Inferior parietal cortex (tissue), 1 donor: Measurements from ENCODE around the gene ANKRD40.
"Not testable (repeated sequence)": the region's sequence is repeated elsewhere in the genome, so short reads cannot be mapped to it uniquely, and the experiment has no call there.

Source experiments
- DNase-seq: peaks from one replicate; pipeline ENCODE4 v3.0.0-alpha.2; 2016; ENCODE audit errors: extremely low spot score

The ANKRD40 gene

GRCh38 chr17:50707289-50708049, at the start of gene ANKRD40:
TSS of gene ANKRD40 (minus strand) at chr17:50707914. CDS start at chr17:50707654, 260 bp downstream.
- DNase-seq: peak; percentile 93

- no peak for DNase-seq
Measured at GRCh38 chr17:50754521-50754920, 46.8 kb upstream of the ANKRD40 start.

- no peak for DNase-seq
Measured at GRCh38 chr17:50749245-50749644, 41.5 kb upstream of the ANKRD40 start.

GRCh38 chr17:50745631-50746030, 37.9 kb upstream of the ANKRD40 start:
- no peak for DNase-seq

GRCh38 chr17:50739098-50739497, 31.4 kb upstream of the ANKRD40 start:
- DNase-seq: no peak

GRCh38 chr17:50737118-50737698, 29.5 kb upstream of the ANKRD40 start:
- DNase-seq: no peak

- no peak for DNase-seq
Measured at GRCh38 chr17:50735287-50735686, 27.6 kb upstream of the ANKRD40 start.

- no peak for DNase-seq
Measured at GRCh38 chr17:50731575-50732460, 24.1 kb upstream of the ANKRD40 start.

- no peak for DNase-seq
Measured at GRCh38 chr17:50728881-50729765, 21.4 kb upstream of the ANKRD40 start.

GRCh38 chr17:50728112-50728429, 20.4 kb upstream of the ANKRD40 start:
- DNase-seq: no peak

GRCh38 chr17:50725769-50726655, 18.3 kb upstream of the ANKRD40 start:
- no peak for DNase-seq

- DNase-seq: not testable (repeated sequence)
Measured at GRCh38 chr17:50724622-50725021, 16.9 kb upstream of the ANKRD40 start.

GRCh38 chr17:50722746-50723145, 15.0 kb upstream of the ANKRD40 start:
- DNase-seq: no peak

- no peak for DNase-seq
Measured at GRCh38 chr17:50721194-50722010, 13.7 kb upstream of the ANKRD40 start.

- peak; percentile 43 for DNase-seq
Measured at GRCh38 chr17:50719924-50720794, 12.4 kb upstream of the ANKRD40 start.

GRCh38 chr17:50719144-50719923, 11.6 kb upstream of the ANKRD40 start, which contains the start of gene LUC7L3:
TSS of gene LUC7L3 (plus strand) at chr17:50719603. CDS start at chr17:50719733, 130 bp downstream.
- DNase-seq: peak; percentile 96

- no peak for DNase-seq
Measured at GRCh38 chr17:50715471-50715870, 7.8 kb upstream of the ANKRD40 start.

- DNase-seq: no peak
Measured at GRCh38 chr17:50712641-50713040, 4.9 kb upstream of the ANKRD40 start.
